ENCODE results near the gene GAS2L1.
"Not testable (repeated sequence)": the region's sequence is repeated elsewhere in the genome, so short reads cannot be mapped to it uniquely, and the experiment has no call there.

GAS2L1 gene

GRCh38 chr22:29340566-29340965, 34.1 kb downstream of the GAS2L1 start:
- H3K4me1 ChIP-seq (ENCODE audit: control insufficient read depth in 1 of 2, insufficient read depth in 2 of 2, low read length in 2 of 2) = peaks cover 0 to 6% of the 10 kb centered on the region in 2 donors
- H3K27me3 ChIP-seq (ENCODE audit: low read depth, low read length) = no peaks in the 10 kb centered on the region
- H3K36me3 ChIP-seq (ENCODE audit: control insufficient read depth in 1 of 2, insufficient read depth in 2 of 2, low read length in 2 of 2) = peaks cover 57 to 78% of the 10 kb centered on the region in 2 donors
- no peak overlapping the region for H3K27ac ChIP-seq (ENCODE audit: low read length)
- no peaks in the 10 kb centered on the region for H3K9me3 ChIP-seq (ENCODE audit: control insufficient read depth in 1 of 2, low read length in 2 of 2)
- H3K4me3 ChIP-seq (ENCODE audit: low read depth in 1 of 2, low read length in 2 of 2) = no peak overlapping the region

- no peak overlapping the region for H3K4me3 ChIP-seq (ENCODE audit: low read depth in 1 of 2, low read length in 2 of 2)
- H3K27me3 ChIP-seq (ENCODE audit: low read depth, low read length) = no peaks in the 10 kb centered on the region
- H3K27ac ChIP-seq (ENCODE audit: low read length) = no peak overlapping the region
- H3K4me1 ChIP-seq (ENCODE audit: control insufficient read depth in 1 of 2, insufficient read depth in 2 of 2, low read length in 2 of 2) = peaks cover 0 to 11% of the 10 kb centered on the region in 2 donors
- H3K9me3 ChIP-seq (ENCODE audit: control insufficient read depth in 1 of 2, low read length in 2 of 2) = no peaks in the 10 kb centered on the region
- peaks cover 56 to 71% of the 10 kb centered on the region in 2 donors for H3K36me3 ChIP-seq (ENCODE audit: control insufficient read depth in 1 of 2, insufficient read depth in 2 of 2, low read length in 2 of 2)
Observed at GRCh38 chr22:29341056-29341848, 34.8 kb downstream of the GAS2L1 start.

DNA sequence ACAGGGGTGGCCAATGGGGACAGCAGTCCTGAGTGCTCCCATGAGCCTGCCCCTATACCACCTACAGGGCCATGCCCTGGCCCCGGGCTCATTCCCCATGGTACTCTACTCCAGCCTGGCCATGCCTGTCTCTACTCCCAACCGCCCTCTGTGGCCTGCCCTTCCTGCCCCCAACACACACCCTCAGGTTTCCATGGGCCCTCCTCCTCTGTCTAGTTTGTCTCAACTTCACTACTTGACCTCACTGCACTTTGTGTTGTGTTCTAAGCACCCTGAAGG, 35.3 kb downstream of the GAS2L1 start:
- no peaks in the 10 kb centered on the region for H3K27me3 ChIP-seq (ENCODE audit: low read depth, low read length)
- H3K36me3 ChIP-seq (ENCODE audit: control insufficient read depth in 1 of 2, insufficient read depth in 2 of 2, low read length in 2 of 2) = peaks cover 54 to 68% of the 10 kb centered on the region in 2 donors
- no peak overlapping the region for H3K4me3 ChIP-seq (ENCODE audit: low read depth in 1 of 2, low read length in 2 of 2)
- H3K4me1 ChIP-seq (ENCODE audit: control insufficient read depth in 1 of 2, insufficient read depth in 2 of 2, low read length in 2 of 2) = peaks cover 0 to 16% of the 10 kb centered on the region in 2 donors
- H3K27ac ChIP-seq (ENCODE audit: low read length) = no peak overlapping the region
- H3K9me3 ChIP-seq (ENCODE audit: control insufficient read depth in 1 of 2, low read length in 2 of 2) = no peaks in the 10 kb centered on the region

- H3K4me1 ChIP-seq (ENCODE audit: control insufficient read depth in 1 of 2, insufficient read depth in 2 of 2, low read length in 2 of 2) = peaks cover 0 to 20% of the 10 kb centered on the region in 2 donors
- no peaks in the 10 kb centered on the region for H3K9me3 ChIP-seq (ENCODE audit: control insufficient read depth in 1 of 2, low read length in 2 of 2)
- no peak overlapping the region for H3K4me3 ChIP-seq (ENCODE audit: low read depth in 1 of 2, low read length in 2 of 2)
- no peaks in the 10 kb centered on the region for H3K27me3 ChIP-seq (ENCODE audit: low read depth, low read length)
- peaks cover 50 to 64% of the 10 kb centered on the region in 2 donors for H3K36me3 ChIP-seq (ENCODE audit: control insufficient read depth in 1 of 2, insufficient read depth in 2 of 2, low read length in 2 of 2)
- H3K27ac ChIP-seq (ENCODE audit: low read length) = no peak overlapping the region
Observed at GRCh38 chr22:29342177-29342576, 35.7 kb downstream of the GAS2L1 start.

DNA sequence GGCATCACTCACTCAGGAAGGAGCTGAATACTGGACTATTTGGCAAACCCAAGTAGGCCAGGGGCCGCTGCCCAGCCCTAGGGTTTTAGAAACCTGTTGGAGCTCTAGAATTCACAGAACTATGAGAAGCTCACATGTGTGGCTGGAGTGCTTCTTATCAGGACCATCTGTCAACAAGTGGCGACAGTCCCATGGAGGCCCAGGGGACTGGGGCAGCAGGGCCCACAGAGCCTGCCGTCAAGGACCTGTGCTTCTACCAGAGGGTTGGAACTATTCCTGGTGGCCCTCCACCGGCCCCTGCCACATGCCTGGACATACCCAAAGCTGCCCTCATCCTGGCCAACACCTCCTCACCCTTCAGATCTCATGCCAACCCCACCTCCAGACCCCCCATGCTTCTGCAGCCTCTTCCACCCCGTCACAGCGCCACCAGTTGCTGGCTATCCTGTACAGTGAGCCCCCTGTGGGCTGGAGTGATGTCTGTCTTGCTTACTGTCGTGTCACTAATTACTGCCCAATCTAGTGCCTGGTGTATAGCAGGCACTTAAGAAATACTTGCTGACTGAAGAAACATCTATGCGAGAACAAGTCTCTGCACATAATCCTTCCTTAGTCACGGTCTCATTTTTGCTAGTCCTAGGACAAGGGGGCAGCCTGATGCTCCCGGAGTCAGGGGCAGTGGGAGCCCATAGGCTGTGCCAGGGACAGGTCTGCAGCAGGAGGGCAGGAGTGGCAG, 36.3 kb downstream of the GAS2L1 start:
- Histone ChIP-seq H3K36me3 (ENCODE audit: control insufficient read depth in 1 of 2, insufficient read depth in 2 of 2, low read length in 2 of 2) (peaks cover 53 to 62% of the 10 kb centered on the region in 2 donors), H3K27ac (ENCODE audit: low read length) (no peak overlapping the region), H3K4me3 (ENCODE audit: low read depth in 1 of 2, low read length in 2 of 2) (no peak overlapping the region), H3K4me1 (ENCODE audit: control insufficient read depth in 1 of 2, insufficient read depth in 2 of 2, low read length in 2 of 2) (peaks cover 0 to 23% of the 10 kb centered on the region in 2 donors), H3K27me3 (ENCODE audit: low read depth, low read length) (no peaks in the 10 kb centered on the region), H3K9me3 (ENCODE audit: control insufficient read depth in 1 of 2, low read length in 2 of 2) (no peaks in the 10 kb centered on the region)

GRCh38 chr22:29343313-29343805, 36.9 kb downstream of the GAS2L1 start:
- H3K4me1 ChIP-seq (ENCODE audit: control insufficient read depth in 1 of 2, insufficient read depth in 2 of 2, low read length in 2 of 2) = peaks cover 0 to 23% of the 10 kb centered on the region in 2 donors
- peaks cover 53 to 57% of the 10 kb centered on the region in 2 donors for H3K36me3 ChIP-seq (ENCODE audit: control insufficient read depth in 1 of 2, insufficient read depth in 2 of 2, low read length in 2 of 2)
- H3K27me3 ChIP-seq (ENCODE audit: low read depth, low read length) = no peaks in the 10 kb centered on the region
- H3K27ac ChIP-seq (ENCODE audit: low read length) = no peak overlapping the region
- no peaks in the 10 kb centered on the region for H3K9me3 ChIP-seq (ENCODE audit: control insufficient read depth in 1 of 2, low read length in 2 of 2)
- no peak overlapping the region for H3K4me3 ChIP-seq (ENCODE audit: low read depth in 1 of 2, low read length in 2 of 2)

GRCh38 chr22:29344137-29344536, 37.7 kb downstream of the GAS2L1 start:
- Histone ChIP-seq H3K27me3 (ENCODE audit: low read depth, low read length) (no peaks in the 10 kb centered on the region), H3K4me1 (ENCODE audit: control insufficient read depth in 1 of 2, insufficient read depth in 2 of 2, low read length in 2 of 2) (peaks cover 0 to 23% of the 10 kb centered on the region in 2 donors), H3K27ac (ENCODE audit: low read length) (no peak overlapping the region), H3K9me3 (ENCODE audit: control insufficient read depth in 1 of 2, low read length in 2 of 2) (no peaks in the 10 kb centered on the region), H3K36me3 (ENCODE audit: control insufficient read depth in 1 of 2, insufficient read depth in 2 of 2, low read length in 2 of 2) (peaks cover 52 to 54% of the 10 kb centered on the region in 2 donors), H3K4me3 (ENCODE audit: low read depth in 1 of 2, low read length in 2 of 2) (no peak overlapping the region)

DNA sequence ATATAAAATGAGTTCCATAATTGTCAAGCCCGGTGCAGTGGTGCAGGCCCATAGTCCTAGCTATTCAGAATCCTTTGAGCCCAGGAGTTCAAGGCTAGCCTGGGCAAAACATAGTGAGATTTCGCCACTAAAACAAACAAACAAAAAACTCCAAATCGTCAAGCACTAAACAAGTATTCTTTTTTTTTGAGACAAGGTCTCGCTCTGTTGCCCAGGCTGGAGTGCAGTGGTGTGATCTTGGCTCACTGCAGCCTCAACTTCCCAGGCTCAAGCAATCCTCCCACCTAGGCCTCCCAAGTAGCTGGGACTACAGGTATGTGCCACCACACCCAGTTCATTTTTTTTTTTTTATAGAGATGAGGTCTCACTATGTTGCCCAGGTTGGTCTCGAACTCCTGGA, 38.4 kb downstream of the GAS2L1 start:
- not testable (repeated sequence) for H3K4me3 ChIP-seq (ENCODE audit: low read depth in 1 of 2, low read length in 2 of 2)

GRCh38 chr22:29345932-29346331, 39.5 kb downstream of the GAS2L1 start:
- Histone ChIP-seq H3K4me1 (ENCODE audit: control insufficient read depth in 1 of 2, insufficient read depth in 2 of 2, low read length in 2 of 2) (peaks cover 0 to 23% of the 10 kb centered on the region in 2 donors), H3K36me3 (ENCODE audit: control insufficient read depth in 1 of 2, insufficient read depth in 2 of 2, low read length in 2 of 2) (peaks cover 53 to 54% of the 10 kb centered on the region in 2 donors), H3K27me3 (ENCODE audit: low read depth, low read length) (no peaks in the 10 kb centered on the region), H3K4me3 (ENCODE audit: low read depth in 1 of 2, low read length in 2 of 2) (no peak overlapping the region), H3K9me3 (ENCODE audit: control insufficient read depth in 1 of 2, low read length in 2 of 2) (no peaks in the 10 kb centered on the region), H3K27ac (ENCODE audit: low read length) (no peak overlapping the region)

More for the DNA sequence above, 38.4 kb downstream of the GAS2L1 start:
- peaks cover 0 to 23% of the 10 kb centered on the region in 2 donors for H3K4me1 ChIP-seq (ENCODE audit: control insufficient read depth in 1 of 2, insufficient read depth in 2 of 2, low read length in 2 of 2)
- not testable (repeated sequence) for H3K9me3 ChIP-seq (ENCODE audit: control insufficient read depth in 1 of 2, low read length in 2 of 2); H3K27me3 ChIP-seq (ENCODE audit: low read depth, low read length); H3K27ac ChIP-seq (ENCODE audit: low read length)
- H3K36me3 ChIP-seq (ENCODE audit: control insufficient read depth in 1 of 2, insufficient read depth in 2 of 2, low read length in 2 of 2) = peaks cover 52 to 53% of the 10 kb centered on the region in 2 donors

DNA sequence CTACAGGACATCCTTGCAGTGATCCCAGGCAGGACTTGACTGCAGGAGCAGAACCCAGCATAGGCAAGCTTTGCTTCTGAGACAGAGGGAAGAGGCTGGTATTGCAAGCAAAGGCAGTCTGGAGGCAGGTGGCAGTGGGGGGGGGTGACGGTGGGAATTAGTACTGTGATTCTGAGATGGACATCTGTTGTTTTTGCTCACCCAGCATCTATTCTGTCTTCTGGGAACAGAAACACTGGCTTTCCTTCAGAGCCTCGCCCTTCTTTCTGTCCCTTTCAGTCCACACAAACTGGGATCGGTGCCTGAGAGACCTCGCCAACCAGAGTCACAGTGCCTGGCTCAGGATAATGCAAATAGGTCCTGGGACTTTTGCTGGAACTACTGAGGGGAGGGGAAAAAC, 40.2 kb downstream of the GAS2L1 start:
- Histone ChIP-seq H3K4me3 (ENCODE audit: low read depth in 1 of 2, low read length in 2 of 2) (no peak overlapping the region), H3K36me3 (ENCODE audit: control insufficient read depth in 1 of 2, insufficient read depth in 2 of 2, low read length in 2 of 2) (peaks cover 53 to 56% of the 10 kb centered on the region in 2 donors), H3K9me3 (ENCODE audit: control insufficient read depth in 1 of 2, low read length in 2 of 2) (no peaks in the 10 kb centered on the region), H3K27me3 (ENCODE audit: low read depth, low read length) (no peaks in the 10 kb centered on the region), H3K4me1 (ENCODE audit: control insufficient read depth in 1 of 2, insufficient read depth in 2 of 2, low read length in 2 of 2) (peaks cover 0 to 23% of the 10 kb centered on the region in 2 donors), H3K27ac (ENCODE audit: low read length) (no peak overlapping the region)

GRCh38 chr22:29348041-29348440, 41.6 kb downstream of the GAS2L1 start:
- H3K36me3 ChIP-seq (ENCODE audit: control insufficient read depth in 1 of 2, insufficient read depth in 2 of 2, low read length in 2 of 2) = peaks cover 52 to 55% of the 10 kb centered on the region in 2 donors
- H3K27me3 ChIP-seq (ENCODE audit: low read depth, low read length) = no peaks in the 10 kb centered on the region
- peaks cover 0 to 23% of the 10 kb centered on the region in 2 donors for H3K4me1 ChIP-seq (ENCODE audit: control insufficient read depth in 1 of 2, insufficient read depth in 2 of 2, low read length in 2 of 2)
- no peaks in the 10 kb centered on the region for H3K9me3 ChIP-seq (ENCODE audit: control insufficient read depth in 1 of 2, low read length in 2 of 2)
- no peak overlapping the region for H3K4me3 ChIP-seq (ENCODE audit: low read depth in 1 of 2, low read length in 2 of 2)
- no peak overlapping the region for H3K27ac ChIP-seq (ENCODE audit: low read length)

All from muscle layer of duodenum (tissue), 2 donors.